Activated naive CD4-positive, alpha-beta T cell treated with anti-CD3 and anti-CD28 coated beads, Interleukin-2, amount 50 U/mL, for 72 hours (primary cell): ENCODE results near the gene ZBTB48. TPM values are rescaled to one million over a fixed set of nuclear protein-coding genes. Genes with fewer than 3 reads are reported as not detected.

Experiments used
- ATAC-seq, 2 donors: fragments of 150-1000 bp; cut with Tn5 transposase; 2 replicates each; pipeline ENCODE4 v1.10.0; 2021; ENCODE audit warnings: mild to moderate bottlenecking in 2 of 2, moderate library complexity in 2 of 2
- DNase-seq, 2 donors: peaks; one replicate each; pipeline ENCODE4 v3.0.0; 2021 to 2022; ENCODE audit warnings: low spot score in 2 of 2
- H3K27ac Mint-ChIP-seq, 2 donors: one replicate each; pipeline ENCODE4 v1.8.0; 2022; ENCODE audit warnings: mild to moderate bottlenecking in 2 of 2, mixed read lengths in 2 of 2
- H3K36me3 Mint-ChIP-seq, 2 donors: one replicate each; pipeline ENCODE4 v1.8.0; 2022; ENCODE audit warnings: mixed read lengths in 2 of 2
- H3K9me3 Mint-ChIP-seq, 2 donors: one replicate each; pipeline ENCODE4 v1.8.0; 2022; ENCODE audit warnings: mixed read lengths in 2 of 2
- total RNA-seq, 2 donors: library from RNA; stranded (reverse); gene quantifications; one replicate each; pipeline ENCODE4 v1.2.3, GENCODE V29; 2022

The ZBTB48 gene
- total RNA-seq, 2 donors from 2014 or later: 22.8 to 25.8 TPM

DNA sequence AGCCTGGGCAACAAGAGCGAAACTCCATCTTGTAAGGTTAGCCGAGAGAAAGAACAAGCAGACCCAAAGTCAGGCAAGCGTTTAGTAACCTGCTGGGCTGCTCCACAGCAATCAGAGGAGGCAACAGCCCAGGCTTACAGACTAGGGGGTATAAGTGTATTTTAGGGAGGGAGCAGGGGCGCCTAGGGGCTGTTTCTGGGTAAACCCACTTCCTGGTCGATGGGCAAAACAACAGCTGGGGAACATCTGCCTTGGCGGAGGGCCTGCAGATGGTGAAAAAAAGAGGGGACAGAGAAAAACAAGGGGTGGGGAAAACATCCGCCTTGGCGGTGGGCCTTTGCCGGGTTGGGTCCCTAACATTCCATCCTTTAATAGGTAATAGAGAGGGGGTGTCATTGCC is 19.5 kb upstream of the ZBTB48 start:
- no peaks in the 10 kb centered on the region for H3K36me3 Mint-ChIP-seq
- DNase-seq: no peak
- H3K9me3 Mint-ChIP-seq: no peaks in the 10 kb centered on the region
- ATAC-seq: no peak
- H3K27ac Mint-ChIP-seq: peak overlapping the region in 1 of 2 donors; percentile 57

DNA sequence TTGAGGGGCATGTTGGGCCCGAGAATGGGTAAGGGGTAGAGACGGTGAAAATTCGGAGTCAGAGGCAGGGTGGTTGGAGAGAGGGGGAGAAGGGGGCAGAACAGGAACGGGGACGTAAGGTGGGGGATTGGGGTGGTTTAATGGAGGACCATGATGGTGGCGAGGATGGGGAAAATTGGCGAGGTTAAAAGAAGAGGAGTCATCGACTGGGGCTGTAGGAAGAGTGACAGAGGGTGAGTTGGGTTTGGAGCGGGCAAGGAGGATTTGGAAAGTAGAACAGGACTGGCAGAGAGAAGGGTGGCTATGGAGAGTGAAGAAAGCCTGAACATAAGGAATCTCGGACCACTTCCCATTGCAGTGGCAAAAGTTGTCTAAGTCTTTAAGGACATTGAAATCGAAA is 10.8 kb upstream of the ZBTB48 start:
- H3K9me3 Mint-ChIP-seq: peaks cover 0 to 5% of the 10 kb centered on the region in 2 donors
- no peaks in the 10 kb centered on the region for H3K36me3 Mint-ChIP-seq
- H3K27ac Mint-ChIP-seq: no peak overlapping the region
- no peak for DNase-seq
- no peak for ATAC-seq

DNA sequence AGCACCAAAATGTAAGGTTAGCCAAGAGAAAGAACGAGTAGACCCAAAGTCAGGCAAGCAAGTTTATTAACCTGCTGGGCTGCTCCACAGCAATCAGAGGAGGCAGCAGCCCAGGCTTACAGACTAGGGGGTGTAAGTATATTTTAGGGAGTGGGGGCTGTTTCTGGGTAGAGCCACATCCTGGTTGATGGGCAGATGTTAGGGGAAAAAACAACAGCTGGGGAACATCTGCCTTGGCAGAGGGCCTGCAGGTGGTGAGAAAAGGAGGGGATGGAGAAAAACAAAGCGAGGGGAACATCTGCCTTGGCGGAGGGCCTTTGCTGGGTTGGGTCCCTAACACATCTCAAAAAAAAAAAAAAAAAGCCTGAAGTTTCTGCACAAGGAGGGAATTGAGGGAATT is 9.7 kb upstream of the ZBTB48 start:
- Mint-ChIP-seq H3K9me3 (peaks cover 0 to 5% of the 10 kb centered on the region in 2 donors), H3K36me3 (no peaks in the 10 kb centered on the region), H3K27ac (no peak overlapping the region)
- ATAC-seq (no peak), DNase-seq (no peak)

DNA sequence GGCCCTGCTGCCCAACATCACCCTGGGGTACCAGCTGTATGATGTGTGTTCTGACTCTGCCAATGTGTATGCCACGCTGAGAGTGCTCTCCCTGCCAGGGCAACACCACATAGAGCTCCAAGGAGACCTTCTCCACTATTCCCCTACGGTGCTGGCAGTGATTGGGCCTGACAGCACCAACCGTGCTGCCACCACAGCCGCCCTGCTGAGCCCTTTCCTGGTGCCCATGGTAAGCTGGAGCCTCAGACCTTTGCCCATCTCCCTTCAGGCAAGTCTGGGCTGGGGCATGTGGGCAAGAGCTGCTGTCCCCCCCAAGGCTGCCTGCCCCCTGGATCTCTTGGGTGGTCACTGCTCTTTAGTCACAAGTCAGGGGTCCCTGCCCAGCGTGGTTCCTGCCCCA is 8.8 kb upstream of the ZBTB48 start:
- no peak for ATAC-seq
- H3K9me3 Mint-ChIP-seq: peaks cover 0 to 5% of the 10 kb centered on the region in 2 donors
- no peak overlapping the region for H3K27ac Mint-ChIP-seq
- no peaks in the 10 kb centered on the region for H3K36me3 Mint-ChIP-seq
- no peak for DNase-seq

DNA sequence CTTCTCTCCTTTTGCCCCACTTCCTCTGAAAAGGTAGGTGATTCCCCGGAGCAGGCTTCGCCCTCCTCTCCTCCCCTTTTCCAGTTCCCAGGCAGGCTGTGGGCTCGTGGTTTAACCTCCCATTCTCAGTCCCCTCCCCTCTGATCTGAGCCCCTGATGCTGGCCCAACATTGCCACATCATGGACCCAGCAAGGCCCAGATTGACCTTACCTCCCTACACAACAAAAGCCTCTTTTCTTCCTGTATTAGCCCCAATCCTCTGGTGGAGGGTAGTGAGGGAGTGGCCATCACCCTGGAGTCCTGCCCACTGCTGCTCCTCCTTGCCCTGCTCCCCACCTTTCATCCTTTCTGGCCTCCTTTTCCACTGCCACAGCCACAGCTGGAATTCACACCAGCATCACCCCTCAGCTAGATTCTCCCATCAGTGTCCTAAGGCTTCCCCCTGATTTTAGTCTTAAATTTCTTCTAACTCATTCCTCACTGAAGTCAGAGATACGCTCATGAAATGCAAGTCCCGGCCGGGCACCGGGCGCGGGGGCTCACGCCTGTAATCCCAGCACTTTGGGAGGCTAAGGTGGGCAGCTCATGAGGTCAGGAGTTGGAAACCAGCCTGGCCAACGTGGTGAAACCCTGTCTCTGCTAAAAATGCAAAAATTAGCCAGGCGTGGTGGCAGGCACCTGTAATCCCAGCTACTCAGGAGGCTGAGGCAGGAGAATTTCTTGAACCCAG is 7.0 kb upstream of the ZBTB48 start:
- H3K36me3 Mint-ChIP-seq: no peaks in the 10 kb centered on the region
- H3K9me3 Mint-ChIP-seq: peaks cover 0 to 5% of the 10 kb centered on the region in 2 donors
- ATAC-seq: no peak
- peak overlapping the region; percentile 19 to 64 for H3K27ac Mint-ChIP-seq
- no peak for DNase-seq

DNA sequence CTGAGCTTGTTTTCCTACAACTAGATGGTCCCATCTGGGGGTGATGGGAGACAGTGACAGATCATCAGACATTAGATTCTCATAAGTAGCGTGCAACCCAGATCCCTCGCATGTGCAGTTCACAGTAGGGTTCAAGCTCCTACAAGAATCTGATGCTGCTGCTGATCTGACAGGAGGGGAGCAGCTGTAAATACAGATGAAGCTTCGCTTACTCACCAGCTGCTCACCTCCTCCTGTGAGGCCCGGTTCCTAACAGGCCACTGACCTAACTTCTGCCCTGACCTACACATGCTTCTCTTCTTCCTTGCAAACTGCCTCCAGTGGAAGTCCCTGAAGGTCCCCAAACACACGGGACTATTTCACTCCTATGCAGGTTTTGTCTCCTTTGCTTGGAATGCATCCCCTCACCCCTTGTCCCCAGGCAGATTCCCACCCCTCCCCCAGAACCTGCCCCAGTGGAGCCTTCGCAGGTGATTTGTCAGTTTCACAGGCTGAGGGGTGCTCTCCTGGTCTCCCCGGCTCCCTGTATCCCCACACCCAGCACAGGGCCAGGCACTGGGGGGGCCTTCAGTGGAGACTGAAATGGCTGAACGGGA is 5.7 kb upstream of the ZBTB48 start:
- ATAC-seq: no peak
- no peak for DNase-seq
- Mint-ChIP-seq H3K36me3 (no peaks in the 10 kb centered on the region), H3K27ac (no peak overlapping the region), H3K9me3 (peaks cover 0 to 5% of the 10 kb centered on the region in 2 donors)

DNA sequence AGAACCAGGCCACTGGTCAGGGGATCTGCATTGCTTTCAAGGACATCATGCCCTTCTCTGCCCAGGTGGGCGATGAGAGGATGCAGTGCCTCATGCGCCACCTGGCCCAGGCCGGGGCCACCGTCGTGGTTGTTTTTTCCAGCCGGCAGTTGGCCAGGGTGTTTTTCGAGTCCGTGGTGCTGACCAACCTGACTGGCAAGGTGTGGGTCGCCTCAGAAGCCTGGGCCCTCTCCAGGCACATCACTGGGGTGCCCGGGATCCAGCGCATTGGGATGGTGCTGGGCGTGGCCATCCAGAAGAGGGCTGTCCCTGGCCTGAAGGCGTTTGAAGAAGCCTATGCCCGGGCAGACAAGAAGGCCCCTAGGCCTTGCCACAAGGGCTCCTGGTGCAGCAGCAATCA is 5.0 kb upstream of the ZBTB48 start:
- H3K27ac Mint-ChIP-seq: no peak overlapping the region
- peaks cover 0 to 2% of the 10 kb centered on the region in 2 donors for H3K36me3 Mint-ChIP-seq
- ATAC-seq (no peak), DNase-seq (no peak)
- H3K9me3 Mint-ChIP-seq: peaks cover 0 to 5% of the 10 kb centered on the region in 2 donors

DNA sequence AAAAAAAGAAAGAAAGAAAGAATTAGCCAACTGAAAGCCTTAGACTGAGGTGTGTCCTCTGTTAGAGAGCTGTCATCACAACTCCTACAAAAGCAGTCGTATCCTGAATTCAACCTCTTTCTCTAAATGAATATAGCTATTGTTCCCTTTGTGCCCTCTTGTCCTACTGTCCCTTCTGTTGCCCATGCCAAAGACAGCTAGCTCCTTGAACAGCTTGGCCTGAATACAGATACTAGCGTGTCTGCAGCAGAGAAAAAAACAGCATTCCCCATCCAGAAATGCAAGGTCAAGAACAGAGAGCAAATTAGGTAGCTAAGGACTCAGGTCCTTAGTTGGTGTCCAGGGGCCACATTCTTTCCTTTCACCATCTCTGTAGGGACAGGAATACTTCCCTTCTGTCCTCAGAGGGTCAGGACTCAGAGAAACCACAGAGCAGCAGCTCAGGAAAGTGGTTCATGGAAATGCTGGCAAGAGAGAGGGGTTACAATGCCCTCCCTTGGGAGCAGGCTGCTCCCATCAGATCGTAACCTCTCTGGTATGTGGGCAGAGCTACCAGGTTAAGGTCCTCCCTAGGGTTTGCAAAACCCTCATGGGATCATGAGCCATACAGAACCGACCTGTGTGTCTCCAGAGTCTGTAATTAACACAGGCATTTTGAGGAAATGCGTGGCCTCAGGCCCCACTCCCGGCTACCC is 1.8 kb upstream of the ZBTB48 start:
- Mint-ChIP-seq H3K9me3 (no peaks in the 10 kb centered on the region), H3K36me3 (peaks cover 9 to 13% of the 10 kb centered on the region in 2 donors), H3K27ac (no peak overlapping the region)
- ATAC-seq (no peak), DNase-seq (no peak)

DNA sequence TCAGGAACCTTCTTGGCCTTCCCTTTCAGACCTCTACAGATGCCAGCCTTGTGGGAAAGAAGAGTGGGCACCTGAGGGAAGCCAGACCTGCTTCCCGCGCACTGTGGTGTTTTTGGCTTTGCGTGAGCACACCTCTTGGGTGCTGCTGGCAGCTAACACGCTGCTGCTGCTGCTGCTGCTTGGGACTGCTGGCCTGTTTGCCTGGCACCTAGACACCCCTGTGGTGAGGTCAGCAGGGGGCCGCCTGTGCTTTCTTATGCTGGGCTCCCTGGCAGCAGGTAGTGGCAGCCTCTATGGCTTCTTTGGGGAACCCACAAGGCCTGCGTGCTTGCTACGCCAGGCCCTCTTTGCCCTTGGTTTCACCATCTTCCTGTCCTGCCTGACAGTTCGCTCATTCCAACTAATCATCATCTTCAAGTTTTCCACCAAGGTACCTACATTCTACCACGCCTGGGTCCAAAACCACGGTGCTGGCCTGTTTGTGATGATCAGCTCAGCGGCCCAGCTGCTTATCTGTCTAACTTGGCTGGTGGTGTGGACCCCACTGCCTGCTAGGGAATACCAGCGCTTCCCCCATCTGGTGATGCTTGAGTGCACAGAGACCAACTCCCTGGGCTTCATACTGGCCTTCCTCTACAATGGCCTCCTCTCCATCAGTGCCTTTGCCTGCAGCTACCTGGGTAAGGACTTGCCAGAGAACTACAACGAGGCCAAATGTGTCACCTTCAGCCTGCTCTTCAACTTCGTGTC is 995 bp upstream of the ZBTB48 start:
- Mint-ChIP-seq H3K9me3 (no peaks in the 10 kb centered on the region), H3K36me3 (peaks cover 9 to 13% of the 10 kb centered on the region in 2 donors), H3K27ac (peak overlapping the region; percentile 94 to 96)
- DNase-seq (no peak), ATAC-seq (no peak)

DNA sequence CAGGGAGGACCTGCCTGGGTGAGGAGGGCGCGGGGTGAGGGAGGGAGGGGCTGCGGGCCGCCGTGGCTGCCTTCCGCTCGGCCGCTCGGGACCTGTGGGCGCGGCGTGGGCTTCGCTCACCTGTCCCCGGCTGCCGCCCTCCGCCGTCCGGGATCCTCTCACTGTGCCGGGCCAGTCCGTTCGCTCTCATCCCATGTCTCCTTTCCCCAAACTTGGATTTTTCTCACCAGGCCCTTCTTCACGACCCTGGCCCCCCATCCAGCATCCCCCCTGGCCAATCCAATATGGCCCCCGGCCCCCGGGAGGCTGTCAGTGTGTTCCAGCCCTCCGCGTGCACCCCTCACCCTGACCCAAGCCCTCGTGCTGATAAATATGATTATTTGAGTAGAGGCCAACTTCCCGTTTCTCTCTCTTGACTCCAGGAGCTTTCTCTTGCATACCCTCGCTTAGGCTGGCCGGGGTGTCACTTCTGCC is 362 bp downstream of the ZBTB48 start:
- Mint-ChIP-seq H3K9me3 (no peaks in the 10 kb centered on the region), H3K27ac (peak overlapping the region; percentile 94 to 96), H3K36me3 (peaks cover 9 to 13% of the 10 kb centered on the region in 2 donors)
- DNase-seq (no peak), ATAC-seq (peak in 1 of 2 donors; percentile 49)

DNA sequence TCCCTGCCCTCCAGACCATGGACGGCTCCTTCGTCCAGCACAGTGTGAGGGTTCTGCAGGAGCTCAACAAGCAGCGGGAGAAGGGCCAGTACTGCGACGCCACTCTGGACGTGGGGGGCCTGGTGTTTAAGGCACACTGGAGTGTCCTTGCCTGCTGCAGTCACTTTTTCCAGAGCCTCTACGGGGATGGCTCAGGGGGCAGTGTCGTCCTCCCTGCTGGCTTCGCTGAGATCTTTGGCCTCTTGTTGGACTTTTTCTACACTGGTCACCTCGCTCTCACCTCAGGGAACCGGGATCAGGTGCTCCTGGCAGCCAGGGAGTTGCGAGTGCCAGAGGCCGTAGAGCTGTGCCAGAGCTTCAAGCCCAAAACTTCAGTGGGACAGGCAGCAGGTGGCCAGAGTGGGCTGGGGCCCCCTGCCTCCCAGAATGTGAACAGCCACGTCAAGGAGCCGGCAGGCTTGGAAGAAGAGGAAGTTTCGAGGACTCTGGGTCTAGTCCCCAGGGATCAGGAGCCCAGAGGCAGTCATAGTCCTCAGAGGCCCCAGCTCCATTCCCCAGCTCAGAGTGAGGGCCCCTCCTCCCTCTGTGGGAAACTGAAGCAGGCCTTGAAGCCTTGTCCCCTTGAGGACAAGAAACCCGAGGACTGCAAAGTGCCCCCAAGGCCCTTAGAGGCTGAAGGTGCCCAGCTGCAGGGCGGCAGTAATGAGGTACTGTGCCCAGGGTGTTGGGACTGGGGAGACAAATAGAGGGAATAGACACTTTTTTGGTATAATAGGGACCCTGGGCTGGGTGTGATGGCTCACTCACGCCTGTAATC is 1.0 kb downstream of the ZBTB48 start:
- ATAC-seq (no peak), DNase-seq (no peak)
- Mint-ChIP-seq H3K9me3 (no peaks in the 10 kb centered on the region), H3K27ac (peak overlapping the region; percentile 94), H3K36me3 (peaks cover 9 to 13% of the 10 kb centered on the region in 2 donors)

DNA sequence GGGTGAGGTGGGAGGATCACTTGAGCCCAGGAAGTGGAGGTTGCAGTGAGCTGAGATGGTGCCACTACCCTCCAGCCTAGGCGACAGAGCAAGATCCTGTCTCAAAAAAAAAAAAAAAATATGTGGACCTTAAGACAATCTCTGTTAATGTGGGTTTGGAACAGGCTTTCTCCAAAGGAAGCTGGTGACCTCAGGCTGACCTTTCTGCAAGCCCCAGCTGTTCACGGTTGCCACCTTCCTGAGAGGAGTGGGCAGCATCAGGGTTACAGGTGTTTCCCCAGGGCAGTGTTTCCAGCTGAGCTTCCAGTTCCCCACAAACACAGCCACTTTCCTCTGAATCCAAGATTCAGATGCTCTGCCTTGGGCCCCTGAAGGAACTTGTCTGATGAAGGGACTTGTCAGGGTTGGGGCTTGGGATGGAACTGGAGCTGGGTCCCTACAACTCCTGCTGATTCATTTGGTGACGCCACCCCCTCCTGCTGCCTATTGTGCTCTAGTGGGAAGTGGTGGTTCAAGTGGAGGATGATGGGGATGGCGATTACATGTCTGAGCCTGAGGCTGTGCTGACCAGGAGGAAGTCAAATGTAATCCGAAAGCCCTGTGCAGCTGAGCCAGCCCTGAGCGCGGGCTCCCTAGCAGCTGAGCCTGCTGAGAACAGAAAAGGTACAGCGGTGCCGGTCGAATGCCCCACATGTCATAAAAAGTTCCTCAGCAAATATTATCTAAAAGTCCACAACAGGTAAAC is 1.9 kb downstream of the ZBTB48 start:
- DNase-seq (no peak), ATAC-seq (no peak)
- Mint-ChIP-seq H3K9me3 (no peaks in the 10 kb centered on the region), H3K27ac (peak overlapping the region; percentile 65 to 94), H3K36me3 (peaks cover 9 to 13% of the 10 kb centered on the region in 2 donors)

DNA sequence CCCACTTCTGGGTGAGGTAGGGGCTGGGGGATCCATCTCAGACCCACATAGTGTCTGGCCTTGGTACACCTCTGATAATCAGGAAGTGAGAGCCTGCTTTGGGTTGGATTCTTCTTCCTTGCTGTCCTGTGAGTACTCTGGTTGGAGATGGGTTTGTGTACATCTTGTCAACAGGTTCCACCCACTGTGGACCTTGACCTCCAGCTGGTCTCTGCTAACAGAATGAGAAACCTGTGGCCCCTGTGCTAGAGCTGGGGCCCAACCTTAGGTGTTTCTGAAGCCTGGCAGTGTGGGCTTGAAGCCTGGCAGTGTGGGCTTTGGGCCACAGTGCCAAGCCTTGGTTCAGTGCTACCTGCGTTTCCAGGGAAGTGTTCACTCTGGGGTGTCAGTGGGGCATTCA is 2.6 kb downstream of the ZBTB48 start:
- peak overlapping the region; percentile 55 to 94 for H3K27ac Mint-ChIP-seq
- DNase-seq (no peak), ATAC-seq (no peak)
- H3K9me3 Mint-ChIP-seq: no peaks in the 10 kb centered on the region
- H3K36me3 Mint-ChIP-seq: peaks cover 9 to 13% of the 10 kb centered on the region in 2 donors

DNA sequence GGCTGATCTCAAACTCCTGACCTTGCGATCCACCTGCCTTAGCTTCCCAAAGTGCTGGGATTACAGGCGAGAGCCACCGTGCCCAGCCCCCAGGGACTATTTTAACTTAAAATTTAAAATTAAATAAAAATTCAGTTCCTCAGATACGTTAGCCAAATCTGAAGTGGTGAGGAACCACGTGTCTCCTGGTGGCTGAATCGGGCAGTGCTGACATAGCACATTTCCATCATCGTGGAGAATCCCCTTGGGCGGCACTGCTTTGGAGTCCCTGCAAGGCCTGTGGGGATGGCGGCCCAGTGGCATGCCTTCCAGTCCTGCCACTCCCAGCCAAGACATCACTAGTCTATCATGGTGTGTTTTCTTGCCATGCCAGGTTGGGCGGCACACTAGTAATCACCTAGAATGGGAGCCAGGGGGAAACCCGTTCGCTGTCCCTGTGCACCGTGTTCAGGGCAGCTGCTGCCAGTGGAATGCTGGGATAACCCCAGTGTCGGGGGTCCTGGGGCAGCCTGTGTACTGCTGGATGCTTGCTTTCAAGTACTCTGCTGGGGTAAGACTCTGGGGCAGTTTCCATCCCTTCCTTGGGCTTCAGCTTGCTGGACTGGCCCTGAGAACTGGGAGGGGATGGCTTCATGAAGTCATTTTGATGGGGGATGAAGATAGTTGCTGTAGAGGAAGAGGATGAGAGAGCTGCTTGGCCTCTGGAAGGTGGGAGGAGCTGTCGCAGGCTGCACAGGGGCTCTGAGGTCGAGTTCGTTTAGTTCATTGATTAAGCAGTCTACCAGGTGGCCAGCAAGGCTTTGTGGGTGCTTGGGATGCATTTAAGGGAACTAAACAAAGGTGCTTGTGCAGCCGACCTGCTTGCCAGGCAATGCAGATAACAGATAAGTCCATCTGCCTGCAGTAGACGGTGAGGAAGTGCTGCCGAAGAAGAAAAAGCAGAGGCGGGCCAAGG is 4.6 kb downstream of the ZBTB48 start:
- no peak for ATAC-seq
- Mint-ChIP-seq H3K36me3 (peaks cover 9 to 13% of the 10 kb centered on the region in 2 donors), H3K27ac (peak overlapping the region; percentile 10 to 47), H3K9me3 (no peaks in the 10 kb centered on the region)
- DNase-seq: no peak
